CD1c-positive myeloid dendritic cell (primary cell): ENCODE results near the gene ERICH6.

Experiments used
- DNase-seq: peaks from one replicate; pipeline ENCODE4 v3.0.0-alpha.2; 2016; ENCODE audit errors: extremely low spot score

Gene ERICH6

DNA sequence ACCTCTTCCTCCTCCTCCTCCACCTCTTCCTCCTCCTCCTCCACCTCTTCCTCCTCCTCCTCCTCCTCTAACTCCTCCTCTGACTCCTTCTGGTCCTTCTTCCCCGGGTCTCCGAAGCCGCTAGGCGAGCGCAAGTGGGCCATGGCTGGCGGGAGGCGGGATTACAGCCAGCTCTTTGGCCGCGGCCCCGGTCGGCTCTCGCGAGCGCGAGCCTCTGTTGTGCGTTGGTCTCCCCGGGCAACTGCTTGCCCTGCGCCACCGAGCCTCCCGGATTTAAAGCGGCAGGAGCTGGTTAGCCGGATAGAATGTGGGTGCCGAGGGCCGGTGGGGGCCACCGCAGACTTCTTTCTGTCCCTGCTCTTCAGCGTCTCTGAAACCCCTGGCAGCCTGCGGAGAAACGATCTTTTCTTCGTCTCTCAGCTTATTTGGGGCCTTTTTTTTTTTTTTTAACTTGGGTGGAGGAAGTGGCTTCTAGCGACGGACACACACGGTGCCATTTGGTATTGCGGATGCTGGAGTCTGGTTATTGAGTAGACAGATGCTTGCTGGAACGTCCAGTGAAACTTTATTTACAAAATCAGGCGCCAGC, at the start of gene ERICH6:
Gene ERICH6, minus strand, starts transcription at position 165 of the 589 bp plus-strand sequence. Its CDS starts 22 bp downstream, at position 143.
- DNase-seq, result peak; percentile 92

- DNase-seq, result no peak
Observed at GRCh38 chr3:150751781-150752263, 48.1 kb upstream of the ERICH6 start.

DNA sequence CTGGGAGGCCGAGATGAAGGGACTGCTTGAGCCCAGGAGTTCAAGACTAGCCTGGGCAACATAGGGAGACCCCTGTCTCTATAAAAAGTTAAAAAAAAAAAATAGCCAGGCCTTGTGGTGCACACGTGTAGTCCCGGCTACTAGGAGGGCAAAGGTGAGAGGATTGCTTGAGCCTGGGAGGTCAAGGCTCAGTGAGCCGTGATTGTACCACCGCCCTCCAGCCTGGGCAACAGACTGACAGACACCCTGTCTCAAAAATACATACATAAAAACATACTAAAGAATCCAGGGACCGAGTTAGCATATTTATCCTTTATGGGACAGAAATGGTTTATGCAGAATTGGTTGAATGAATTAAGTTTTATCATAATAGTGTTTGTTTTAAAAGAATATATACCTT, 45.5 kb upstream of the ERICH6 start:
- no peak for DNase-seq

GRCh38 chr3:150748684-150749047, 44.9 kb upstream of the ERICH6 start:
- no peak for DNase-seq

GRCh38 chr3:150747886-150748683, 44.4 kb upstream of the ERICH6 start:
- DNase-seq, result peak; percentile 39

- no peak for DNase-seq
Observed at GRCh38 chr3:150746791-150747590, 43.3 kb upstream of the ERICH6 start.

- DNase-seq, result no peak
Observed at GRCh38 chr3:150745832-150746231, 42.1 kb upstream of the ERICH6 start.

GRCh38 chr3:150744919-150745211, 41.1 kb upstream of the ERICH6 start:
- DNase-seq, result no peak

DNA sequence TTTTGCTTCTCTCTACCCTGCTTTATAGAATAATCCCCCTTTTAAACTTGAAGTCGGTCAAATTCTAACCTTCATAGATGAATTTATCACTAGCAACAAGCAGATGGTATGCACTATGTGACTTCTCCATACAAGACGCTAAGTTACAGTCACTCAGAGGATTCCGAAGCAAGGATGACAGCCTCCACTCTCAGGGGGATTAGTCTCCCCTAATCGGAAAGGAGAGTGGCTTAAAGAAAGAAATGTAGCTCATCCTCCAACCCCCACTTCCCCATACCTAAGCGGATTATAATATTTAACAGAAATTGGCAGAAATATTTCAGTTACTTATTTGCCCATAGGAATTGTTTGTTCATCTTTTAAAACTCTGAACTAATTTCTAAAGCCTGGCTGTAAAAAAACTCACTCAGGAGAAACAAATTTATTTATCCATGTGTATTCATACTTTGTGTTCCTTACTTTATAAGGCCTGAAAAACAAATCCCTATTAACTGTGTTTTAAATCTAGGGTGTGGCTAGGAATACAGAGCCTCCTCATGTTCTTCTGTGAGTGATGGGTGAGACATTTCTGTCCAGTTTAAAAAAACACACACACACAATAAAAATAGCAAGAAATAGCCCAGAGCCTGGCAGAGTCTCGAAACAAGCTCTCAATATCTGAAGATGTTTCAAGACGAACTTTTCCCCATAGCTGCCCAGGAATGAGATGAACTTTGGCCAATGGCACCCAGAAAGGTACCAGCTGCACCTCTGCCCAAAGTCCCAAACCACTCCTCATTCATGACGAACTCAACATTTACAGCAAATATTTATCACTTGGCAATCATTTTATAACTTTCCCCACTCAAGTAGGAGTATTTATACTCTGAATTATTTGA, 40.6 kb upstream of the ERICH6 start:
- DNase-seq, result no peak

- no peak for DNase-seq
Observed at GRCh38 chr3:150743508-150743907, 39.8 kb upstream of the ERICH6 start.

DNA sequence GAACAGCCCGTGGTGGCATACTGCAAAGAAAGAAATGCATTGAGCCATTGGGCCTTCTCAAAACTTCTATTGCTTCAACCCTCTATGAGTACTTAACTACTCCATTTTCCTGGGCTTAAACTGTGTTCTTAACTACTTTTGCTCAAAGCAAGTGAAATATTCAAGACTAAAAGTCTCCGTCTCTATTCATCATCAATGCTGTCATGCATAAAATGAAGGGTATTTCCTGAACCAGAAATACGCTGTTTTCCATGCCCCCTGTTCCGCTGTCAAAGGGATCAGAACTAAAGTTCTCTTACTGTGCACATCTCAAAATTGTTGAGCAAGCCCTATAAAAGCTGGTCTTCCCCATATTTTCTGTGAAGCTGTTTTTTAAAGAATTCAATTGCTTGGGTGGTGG, 39.0 kb upstream of the ERICH6 start:
- DNase-seq, result no peak

- no peak for DNase-seq
Observed at GRCh38 chr3:150742141-150742523, 38.4 kb upstream of the ERICH6 start.

- DNase-seq, result no peak
Observed at GRCh38 chr3:150741497-150742140, 37.9 kb upstream of the ERICH6 start.

DNA sequence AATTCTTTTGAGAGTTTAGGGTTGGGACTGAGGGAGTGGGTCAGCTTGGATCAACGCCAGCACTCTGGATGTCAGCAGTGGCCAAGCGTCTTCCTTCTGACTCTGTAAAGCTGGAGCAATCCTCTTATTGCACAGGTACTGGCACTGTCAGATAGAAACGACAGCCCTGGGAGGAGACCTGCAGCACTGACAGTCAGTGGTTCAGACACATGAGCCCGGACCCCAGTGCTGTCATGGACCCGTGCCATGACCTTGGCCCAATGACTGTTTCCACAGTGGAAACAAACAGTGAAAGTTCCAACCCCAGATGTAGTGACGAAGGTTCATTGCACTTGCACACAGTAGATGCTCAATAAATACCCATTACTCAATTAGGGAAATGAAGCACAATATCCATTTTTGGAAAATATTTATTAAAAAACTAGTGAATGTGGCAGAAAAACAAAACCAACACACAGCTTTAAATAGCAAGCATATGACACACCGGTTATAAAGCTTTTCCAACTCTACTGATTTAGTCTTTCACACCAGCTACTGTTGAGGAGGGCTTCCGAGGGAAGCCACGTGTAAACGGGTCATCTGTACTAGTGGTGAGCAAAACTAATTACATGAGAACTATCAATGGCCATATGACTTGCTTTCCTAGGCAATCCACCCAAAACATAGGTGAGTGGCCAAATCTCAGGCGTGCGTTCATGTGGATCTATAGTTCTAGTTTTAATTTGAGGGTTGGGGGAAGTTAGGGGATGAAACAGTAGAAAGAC, 37.2 kb upstream of the ERICH6 start:
- DNase-seq, result no peak

DNA sequence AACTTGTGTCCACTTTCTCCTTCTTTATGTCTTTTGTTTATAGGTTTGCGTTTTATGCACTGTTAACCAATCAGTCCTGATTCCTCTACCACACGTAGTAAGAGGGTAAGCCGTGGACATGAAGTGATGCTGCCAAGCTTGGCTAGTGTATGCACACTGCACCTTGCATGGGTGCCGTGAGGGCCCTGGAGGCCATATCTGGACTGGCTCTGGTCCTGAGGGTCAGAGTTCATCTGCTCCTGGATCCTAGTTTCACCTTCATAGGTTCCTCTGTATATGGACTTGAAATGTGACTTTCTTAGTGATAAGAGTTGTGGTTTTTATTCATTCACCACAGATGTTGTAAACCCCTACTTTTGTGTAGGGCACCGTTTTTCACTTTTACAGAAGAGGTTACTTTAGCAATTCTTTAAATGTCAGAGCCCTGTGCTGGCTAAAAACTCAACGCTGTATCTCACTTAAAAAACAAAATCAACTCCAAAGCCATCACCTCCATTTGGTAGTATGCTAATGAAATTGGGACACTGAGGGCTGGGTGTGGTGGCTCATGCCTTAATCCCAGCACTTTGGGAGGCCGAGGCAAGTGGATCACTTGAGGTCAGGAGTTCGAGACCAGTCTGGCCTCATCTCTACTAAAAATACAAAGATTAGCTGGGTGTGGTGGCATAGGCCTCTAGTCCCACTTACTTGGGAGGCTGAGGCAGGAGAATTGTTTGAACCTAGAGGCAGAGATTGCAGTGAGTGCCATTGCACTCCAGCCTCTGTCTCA, 36.3 kb upstream of the ERICH6 start:
- DNase-seq, result no peak

DNA sequence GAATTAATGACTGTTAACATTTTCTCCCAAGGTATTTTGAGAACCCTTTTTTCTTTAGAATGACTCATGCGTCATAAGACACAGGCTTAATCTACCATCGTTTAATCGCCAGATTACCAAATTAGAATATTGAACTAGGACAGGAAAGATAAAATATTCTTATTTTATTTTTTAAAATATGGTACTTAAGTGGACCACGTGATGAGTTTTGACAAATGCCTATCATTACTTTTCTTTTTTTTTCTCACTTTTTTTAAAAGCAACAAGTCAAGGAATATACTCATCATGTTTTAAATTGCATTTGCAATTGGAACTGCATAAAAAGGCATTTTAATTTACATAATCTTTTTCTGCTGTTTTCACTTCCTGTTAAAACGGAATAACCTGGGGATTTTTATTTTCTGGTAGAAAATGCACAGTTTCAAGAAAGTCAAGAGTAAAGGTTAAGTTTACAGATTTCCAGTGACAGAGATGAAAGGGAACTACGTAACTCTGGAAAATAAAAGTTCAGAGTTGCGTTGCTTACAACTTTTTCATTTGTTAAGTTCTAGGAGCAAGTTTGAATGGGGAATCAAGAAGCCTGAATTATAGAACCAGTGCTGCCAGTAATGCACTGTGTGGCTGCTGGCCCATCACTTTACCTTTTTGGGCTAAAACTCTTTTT, 35.6 kb upstream of the ERICH6 start:
- DNase-seq, result no peak

GRCh38 chr3:150738688-150739087, 35.0 kb upstream of the ERICH6 start:
- DNase-seq, result no peak

DNA sequence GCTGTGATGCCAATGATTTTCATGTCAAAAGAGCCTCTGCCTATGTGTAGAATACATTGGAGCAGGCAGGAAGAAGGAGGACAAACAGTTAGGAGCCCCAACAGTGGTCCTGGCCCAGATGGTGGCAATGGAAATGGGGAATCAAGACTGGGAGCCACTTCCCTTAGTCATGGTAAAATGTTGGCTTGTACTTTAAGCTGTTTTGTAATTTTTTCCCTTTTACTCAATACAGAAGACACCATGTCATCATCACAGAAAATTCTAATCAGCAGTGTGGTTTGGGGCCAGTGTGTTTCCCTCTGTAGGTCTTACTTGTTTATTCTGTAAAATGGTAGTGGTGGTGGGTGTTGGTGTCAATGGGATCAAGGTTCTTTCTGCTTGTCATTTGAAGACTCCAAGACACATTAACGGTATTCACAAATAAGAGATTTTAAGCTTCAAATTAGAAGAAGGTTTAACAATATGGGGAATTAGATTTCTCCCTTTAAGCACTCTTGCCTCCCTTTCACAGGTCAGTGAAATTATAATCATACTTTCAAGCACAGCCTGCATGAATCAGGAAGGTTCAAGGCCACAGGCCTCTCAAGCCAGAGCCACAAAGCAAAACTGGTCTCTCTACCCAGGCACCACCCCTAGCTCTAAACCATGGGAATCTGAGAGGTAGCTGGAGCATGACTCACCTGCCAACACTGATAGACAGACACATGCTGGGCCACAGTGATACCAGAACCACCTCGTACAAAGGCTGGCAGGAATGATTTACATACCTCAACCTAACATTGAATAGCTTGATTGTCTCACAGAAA, 34.4 kb upstream of the ERICH6 start:
- DNase-seq, result peak; percentile 27
